D721Med (cell line): ENCODE measurements around the gene CDH15.

Experiments used
- DNase-seq: peaks from one replicate; pipeline ENCODE4 v3.0.0; 2011; ENCODE audit warnings: low spot score; ENCODE audit not compliant: insufficient read length
- FAIRE-seq: peaks from 2 replicates; lab custom pipeline; 2011; peaks lifted over from hg19 to GRCh38; lab: Jason Lieb, UNC
- CTCF ChIP-seq: IDR thresholded peaks from 2 replicates; pipeline ENCODE4 v1.5.1; 2012; ENCODE audit warnings: mild to moderate bottlenecking, control low read depth; ENCODE audit not compliant: insufficient read depth; ENCODE audit errors: missing control alignments

CDH15 gene

GRCh38 chr16:89132194-89133005 is 39.1 kb upstream of the CDH15 start:
- TF ChIP-seq CTCF, result no peak
- no peak for DNase-seq
- FAIRE-seq, result no peak

- no peak for TF ChIP-seq CTCF
- FAIRE-seq (no peak), DNase-seq (no peak)
These were observed 38.0 kb upstream of the CDH15 start for GRCh38 chr16:89133457-89134127.

- TF ChIP-seq CTCF, result no peak
- no peak for DNase-seq
These were observed 37.3 kb upstream of the CDH15 start for GRCh38 chr16:89134269-89134668.

GRCh38 chr16:89135166-89135565 is 36.4 kb upstream of the CDH15 start:
- no peak for TF ChIP-seq CTCF
- FAIRE-seq (no peak), DNase-seq (no peak)

More at GRCh38 chr16:89134269-89134668, 37.3 kb upstream of the CDH15 start:
- no peak for FAIRE-seq

GRCh38 chr16:89135971-89136765 is 35.4 kb upstream of the CDH15 start:
- no peak for FAIRE-seq
- no peak for TF ChIP-seq CTCF

GRCh38 chr16:89136931-89137330 is 34.6 kb upstream of the CDH15 start:
- DNase-seq (no peak), FAIRE-seq (no peak)
- no peak for TF ChIP-seq CTCF

More at GRCh38 chr16:89135971-89136765, 35.4 kb upstream of the CDH15 start:
- no peak for DNase-seq
